OCI-LY3 (cell line): ENCODE results near the gene PLD3.

Experiments used
- CTCF ChIP-seq: fragments of 200-600, 300-600 bp; sonication (generic); IDR thresholded peaks from 2 replicates; pipeline ENCODE4 v1.5.1; 2014; ENCODE audit warnings: antibody characterized with exemption, low read length, low read depth
- EZH2phosphoT487 ChIP-seq: fragments of 200-600 bp; shearing (Covaris generic); IDR thresholded peaks from 2 replicates; pipeline ENCODE4 v1.6.1; 2018; ENCODE audit warnings: antibody characterized with exemption, mixed run types, low read depth

- TF ChIP-seq CTCF = no peak
- TF ChIP-seq EZH2phosphoT487 = no peak
Observed at GRCh38 chr19:40390084-40390742, 41.7 kb downstream of the PLD3 start, which contains the start of gene HIPK4.
